Measurements from ENCODE around the gene MYO1D.
"Not testable (repeated sequence)": the region's sequence is repeated elsewhere in the genome, so short reads cannot be mapped to it uniquely, and the experiment has no call there.

The MYO1D gene

GRCh38 chr17:32876417-32877163 lies at the start of gene MYO1D:
MYO1D (minus strand) TSS chr17:32877124; CDS start chr17:32876872, 252 bp downstream.
- DNase-seq (ENCODE audit: low spot score) = peak; percentile 16

- no peak for DNase-seq (ENCODE audit: low spot score)
These were observed 49.3 kb upstream of the MYO1D start for GRCh38 chr17:32926183-32926582.

GRCh38 chr17:32923905-32924304 lies 47.0 kb upstream of the MYO1D start:
- DNase-seq (ENCODE audit: low spot score) = peak; percentile 33

- no peak for DNase-seq (ENCODE audit: low spot score)
These were observed 44.1 kb upstream of the MYO1D start for GRCh38 chr17:32921017-32921416.

GRCh38 chr17:32920293-32920692 lies 43.4 kb upstream of the MYO1D start:
- no peak for DNase-seq (ENCODE audit: low spot score)

GRCh38 chr17:32919876-32920275 lies 43.0 kb upstream of the MYO1D start:
- DNase-seq (ENCODE audit: low spot score) = not testable (repeated sequence)

- no peak for DNase-seq (ENCODE audit: low spot score)
These were observed 40.9 kb upstream of the MYO1D start for GRCh38 chr17:32917842-32918241.

GRCh38 chr17:32917081-32917480 lies 40.2 kb upstream of the MYO1D start:
- DNase-seq (ENCODE audit: low spot score) = no peak

- DNase-seq (ENCODE audit: low spot score) = no peak
These were observed 39.2 kb upstream of the MYO1D start for GRCh38 chr17:32916134-32916533.

GRCh38 chr17:32915245-32915644 lies 38.3 kb upstream of the MYO1D start:
- no peak for DNase-seq (ENCODE audit: low spot score)

- DNase-seq (ENCODE audit: low spot score) = no peak
These were observed 37.3 kb upstream of the MYO1D start for GRCh38 chr17:32914181-32914580.

- DNase-seq (ENCODE audit: low spot score) = no peak
These were observed 36.7 kb upstream of the MYO1D start for GRCh38 chr17:32913593-32913992.

- no peak for DNase-seq (ENCODE audit: low spot score)
These were observed 35.4 kb upstream of the MYO1D start for GRCh38 chr17:32912218-32912897.

- DNase-seq (ENCODE audit: low spot score) = no peak
These were observed 33.8 kb upstream of the MYO1D start for GRCh38 chr17:32910769-32911168.

- peak; percentile 75 for DNase-seq (ENCODE audit: low spot score)
These were observed 33.0 kb upstream of the MYO1D start for GRCh38 chr17:32909787-32910369.

GRCh38 chr17:32907583-32907982 lies 30.7 kb upstream of the MYO1D start:
- DNase-seq (ENCODE audit: low spot score) = no peak

GRCh38 chr17:32904891-32905290 lies 28.0 kb upstream of the MYO1D start:
- no peak for DNase-seq (ENCODE audit: low spot score)

GRCh38 chr17:32903774-32904673 lies 27.1 kb upstream of the MYO1D start:
- no peak for DNase-seq (ENCODE audit: low spot score)

- DNase-seq (ENCODE audit: low spot score) = no peak
These were observed 24.8 kb upstream of the MYO1D start for GRCh38 chr17:32901743-32902142.

- DNase-seq (ENCODE audit: low spot score) = no peak
These were observed 22.5 kb upstream of the MYO1D start for GRCh38 chr17:32899236-32900013.

GRCh38 chr17:32896647-32897258 lies 19.8 kb upstream of the MYO1D start:
- DNase-seq (ENCODE audit: low spot score) = no peak

All from kidney capillary endothelial cell (primary cell).